K562 (cell line): ENCODE data around the gene DCLK1. TPM values are rescaled to one million over a fixed set of nuclear protein-coding genes. Genes with fewer than 3 reads are reported as not detected.

Source experiments
- ATAC-seq: fragments of 200-7000 bp; cut with Tn5 transposase; 3 replicates; pipeline ENCODE4 v1.9.1; 2020; ENCODE audit warnings: moderate library complexity
- BruUV-seq: library from RNA; stranded (reverse); fragments of 400-500 nt; replicated peaks from 2 replicates; lab custom pipeline; 2021; lab: Mats Ljungman, UMichigan
- CTCF ChIA-PET: fragments of 300-600 bp; formaldehyde crosslinking; extraction: SDS; loops from one replicate; lab custom pipeline; 2021; ENCODE audit warnings: low intra/inter-chr PET ratio; lab: Yijun Ruan, JAX
- POLR2A ChIA-PET: fragments of 300-600, 350-650 bp; sonication (Branson Sonifier 250); formaldehyde crosslinking; extraction: SDS; loops from one replicate; lab custom pipeline; 2021; ENCODE audit warnings: antibody characterized with exemption, inconsistent platforms; lab: Yijun Ruan, JAX
- DNase-seq, 4 experiments: peaks; one replicate each; pipeline versions ENCODE4 v3.0.0 to v3.0.0-alpha.2; 2011 to 2018; ENCODE audit warnings: low spot score in 3 of 4, mixed read lengths in 3 of 4; ENCODE audit errors: extremely low read depth in 1 of 4
- FAIRE-seq: peaks from 2 replicates; lab custom pipeline; 2011; peaks lifted over from hg19 to GRCh38; lab: Jason Lieb, UNC
- H2AFZ ChIP-seq: 2 replicates; pipeline ENCODE4 v1.6.0; 2011; ENCODE audit warnings: low read depth, low read length, control low read depth, inconsistent platforms
- H3K27ac ChIP-seq: fragments of 200-600 bp; 3 replicates; pipeline ENCODE4 v1.8.0; 2011; ENCODE audit warnings: low read depth, mild to moderate bottlenecking, control low read depth, inconsistent platforms, low read length, moderate library complexity, mixed read lengths; ENCODE audit errors: extremely low read depth
- H3K27me3 ChIP-seq, 2 experiments: fragments of 300-600 bp in 1 of 2; 2 replicates in 1 of 2; 3 replicates in 1 of 2; pipeline versions ENCODE4 v1.6.0 to v1.8.0; 2011; ENCODE audit warnings: inconsistent platforms in 2 of 2, low read length in 2 of 2, mild to moderate bottlenecking in 1 of 2, mixed read lengths in 1 of 2, moderate library complexity in 1 of 2; ENCODE audit not compliant: control insufficient read depth in 2 of 2, insufficient read depth in 2 of 2
- H3K36me3 ChIP-seq: fragments of 300-600 bp; 3 replicates; pipeline ENCODE4 v1.8.0; 2011; ENCODE audit warnings: mild to moderate bottlenecking, low read length, inconsistent platforms; ENCODE audit not compliant: control insufficient read depth, insufficient read depth
- H3K4me1 ChIP-seq, 2 experiments: fragments of 200-600 bp in 1 of 2; replicated peaks in 1 of 2; 2 replicates in 1 of 2; 3 replicates in 1 of 2; pipeline versions ENCODE4 v1.5.1 to v1.8.0; 2011; ENCODE audit warnings: inconsistent platforms in 2 of 2, low read length in 2 of 2, mild to moderate bottlenecking in 1 of 2, mixed read lengths in 1 of 2, moderate library complexity in 1 of 2; ENCODE audit not compliant: control insufficient read depth in 2 of 2, insufficient read depth in 2 of 2
- H3K4me2 ChIP-seq: 2 replicates; pipeline ENCODE4 v1.6.1; 2011; ENCODE audit warnings: low read length, control low read depth, inconsistent platforms, mixed read lengths; ENCODE audit not compliant: insufficient read depth
- H3K4me3 ChIP-seq: fragments of 200-600 bp; sonication (generic), shearing (Covaris generic); 2 replicates; pipeline ENCODE4 v1.5.1; 2016; ENCODE audit warnings: control low read depth, inconsistent platforms
- H3K79me2 ChIP-seq: fragments of 200-600 bp; 3 replicates; pipeline ENCODE4 v1.8.0; 2011; ENCODE audit warnings: low read length, inconsistent platforms; ENCODE audit not compliant: control insufficient read depth, insufficient read depth
- H3K9ac ChIP-seq, 2 experiments: 2 replicates each; pipeline versions ENCODE4 v1.6.0 to v1.6.1; 2011; ENCODE audit warnings: low read depth in 2 of 2, low read length in 2 of 2, control low read depth in 1 of 2, inconsistent platforms in 1 of 2, mild to moderate bottlenecking in 1 of 2, mixed read lengths in 1 of 2; ENCODE audit not compliant: insufficient read depth in 1 of 2
- H3K9me1 ChIP-seq: one replicate; pipeline ENCODE4 v1.6.0; 2011; ENCODE audit warnings: inconsistent platforms, mild to moderate bottlenecking, low read length, moderate library complexity; ENCODE audit not compliant: control insufficient read depth, insufficient read depth
- H3K9me3 ChIP-seq: replicated peaks from 2 replicates; pipeline ENCODE4 v1.5.1; 2011; ENCODE audit warnings: low read depth, low read length, inconsistent platforms; ENCODE audit not compliant: control insufficient read depth, insufficient read depth
- H4K20me1 ChIP-seq: replicated peaks from 2 replicates; pipeline ENCODE4 v1.6.1; 2011; ENCODE audit warnings: low read length, inconsistent platforms, mixed read lengths; ENCODE audit not compliant: control insufficient read depth, insufficient read depth
- CLOCK ChIP-seq: fragments of 250-450 bp; sonication (Bioruptor Pico); IDR thresholded peaks from 2 replicates; pipeline ENCODE4 v1.4.0; 2020; ENCODE audit warnings: mild to moderate bottlenecking, moderate library complexity, borderline replicate concordance
- GATAD2B ChIP-seq: fragments of 450-650 bp; IDR thresholded peaks from 2 replicates; pipeline ENCODE4 v1.6.1; 2017; ENCODE audit warnings: mild to moderate bottlenecking, borderline replicate concordance
- PHF20 ChIP-seq: fragments of 450-650 bp; IDR thresholded peaks from 2 replicates; pipeline ENCODE4 v1.6.1; 2018; ENCODE audit not compliant: partially characterized antibody
- RB1 ChIP-seq: fragments of 450-650 bp; IDR thresholded peaks from 2 replicates; pipeline ENCODE4 v1.6.1; 2017; ENCODE audit warnings: low read depth, mild to moderate bottlenecking
- RERE ChIP-seq: sonication (generic); formaldehyde crosslinking; IDR thresholded peaks from 2 replicates; pipeline ENCODE4 v1.8.0; 2023; ENCODE audit warnings: missing genetic modification reagents, mild to moderate bottlenecking, borderline replicate concordance
- RFX1 ChIP-seq: fragments of 450-650 bp; IDR thresholded peaks from 2 replicates; pipeline ENCODE4 v1.6.1; 2016; ENCODE audit warnings: mild to moderate bottlenecking, moderate library complexity
- SIN3A ChIP-seq, 2 experiments: fragments of 150-350 bp in 1 of 2; IDR thresholded peaks; 2 replicates each; pipeline ENCODE4 v1.6.1; 2011 to 2016; ENCODE audit warnings: borderline replicate concordance in 2 of 2, low read depth in 2 of 2, low read length in 2 of 2, mild to moderate bottlenecking in 2 of 2, moderate library complexity in 2 of 2; ENCODE audit not compliant: control insufficient read depth in 1 of 2
- WHSC1 ChIP-seq: IDR thresholded peaks from one replicate; pipeline ENCODE4 v1.6.1; 2012; ENCODE audit warnings: low read length, control low read depth, inconsistent platforms
- ZNF239 ChIP-seq: fragments of 250-450 bp; sonication (Bioruptor Pico); IDR thresholded peaks from 2 replicates; pipeline ENCODE4 v1.4.0; 2020; ENCODE audit warnings: mild to moderate bottlenecking
- WGBS: fragments of 100-300 bp; shearing (Covaris generic); methylation state at CpG from one replicate; pipeline ENCODE4 v1.1.6; 2016; ENCODE audit warnings: low coverage, mixed read lengths; ENCODE audit not compliant: insufficient coverage; ENCODE audit errors: missing lambda C conversion rate; 5-methylcytosine and 5-hydroxymethylcytosine counted together
- in situ Hi-C: fragments of 300-500 bp; cut with MboI; formaldehyde crosslinking; loops from 4 replicates; pipeline ENCODE4 v1.15.0; 2018; ENCODE audit warnings: inconsistent platforms, mixed read lengths
- intact Hi-C: fragments of 100-400 bp; cut with micrococcal nuclease; formaldehyde crosslinking; loops from 2 replicates; pipeline ENCODE4 v1.14.2; 2022
- polyA plus RNA-seq, 8 experiments: library from polyadenylated mRNA; depleted of rRNA in 4 of 8; stranded (reverse) in 5 of 8; unstranded in 3 of 8; fragments of >200 nt; fragmentation: Nextera tagmentation in 2 of 8; fragmentation: Illumina TruSeq in 1 of 8; extraction: Ambion mirVana in 2 of 8; extraction: Trizol in 1 of 8; gene quantifications; 2 replicates each; pipeline versions ENCODE4 v1.2.1 to v1.2.3, GENCODE V29; 2011 to 2014; ENCODE audit warnings: inconsistent platforms in 1 of 8, missing spikeins in 1 of 8
- total RNA-seq, 7 experiments: library from RNA; depleted of rRNA in 6 of 7; stranded (reverse); fragments of >200 nt in 6 of 7; fragmentation: Illumina TruSeq in 2 of 7; extraction: Trizol in 2 of 7; gene quantifications; 2 replicates each; pipeline versions ENCODE4 v1.2.1 to v1.2.3, GENCODE V29; 2011 to 2021; ENCODE audit warnings: low replicate concordance in 1 of 7
- TF ChIP-seq, protein P1 (sequence below): fragments of 250-450 bp; sonication (Bioruptor Pico); IDR thresholded peaks from 2 replicates; pipeline ENCODE4 v1.9.0; 2021; ENCODE audit warnings: mild to moderate bottlenecking, inconsistent platforms
- TF ChIP-seq, protein P2 (sequence below): fragments of 250-450 bp; sonication (Bioruptor Pico); IDR thresholded peaks from 2 replicates; pipeline ENCODE4 v1.8.0; 2022; ENCODE audit warnings: inconsistent platforms, mild to moderate bottlenecking, moderate library complexity, borderline replicate concordance

DCLK1 gene
- total and polyA plus RNA-seq, 9 of the 15 experiments (the other 6 are each of a cell fraction or from before 2014, with no cell fraction given): 0.07 TPM; not detected in 8

- Histone ChIP-seq H3K9ac (no peak overlapping the region), H3K4me3 (no peak overlapping the region), H4K20me1 (no peaks in the 10 kb centered on the region), H3K4me1 (no peaks in the 10 kb centered on the region), H3K4me2 (no peak overlapping the region), H2AFZ (no peak overlapping the region), H3K27ac (no peak overlapping the region), H3K9me1 (no peaks in the 10 kb centered on the region), H3K27me3 (no peaks in the 10 kb centered on the region), H3K79me2 (no peaks in the 10 kb centered on the region), H3K36me3 (no peaks in the 10 kb centered on the region), H3K9me3 (no peaks in the 10 kb centered on the region)
- intact Hi-C loops (no loop called here), in situ Hi-C loops (no loop called here)
- ChIA-PET CTCF (no interaction called here), POLR2A (no interaction called here)
- ATAC-seq: no peak
- no peak for DNase-seq
- WGBS: 7% methylated on average over 5 of the region's 6 CpGs
- BruUV-seq: no TSS peak
- no peak for FAIRE-seq
- no peak for TF ChIP-seq ZNF239
- TF ChIP-seq PHF20: no peak
- TF ChIP-seq, protein P1, sequence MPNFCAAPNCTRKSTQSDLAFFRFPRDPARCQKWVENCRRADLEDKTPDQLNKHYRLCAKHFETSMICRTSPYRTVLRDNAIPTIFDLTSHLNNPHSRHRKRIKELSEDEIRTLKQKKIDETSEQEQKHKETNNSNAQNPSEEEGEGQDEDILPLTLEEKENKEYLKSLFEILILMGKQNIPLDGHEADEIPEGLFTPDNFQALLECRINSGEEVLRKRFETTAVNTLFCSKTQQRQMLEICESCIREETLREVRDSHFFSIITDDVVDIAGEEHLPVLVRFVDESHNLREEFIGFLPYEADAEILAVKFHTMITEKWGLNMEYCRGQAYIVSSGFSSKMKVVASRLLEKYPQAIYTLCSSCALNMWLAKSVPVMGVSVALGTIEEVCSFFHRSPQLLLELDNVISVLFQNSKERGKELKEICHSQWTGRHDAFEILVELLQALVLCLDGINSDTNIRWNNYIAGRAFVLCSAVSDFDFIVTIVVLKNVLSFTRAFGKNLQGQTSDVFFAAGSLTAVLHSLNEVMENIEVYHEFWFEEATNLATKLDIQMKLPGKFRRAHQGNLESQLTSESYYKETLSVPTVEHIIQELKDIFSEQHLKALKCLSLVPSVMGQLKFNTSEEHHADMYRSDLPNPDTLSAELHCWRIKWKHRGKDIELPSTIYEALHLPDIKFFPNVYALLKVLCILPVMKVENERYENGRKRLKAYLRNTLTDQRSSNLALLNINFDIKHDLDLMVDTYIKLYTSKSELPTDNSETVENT: no peak
- TF ChIP-seq RERE (CRISPR knock-in tag): no peak
- TF ChIP-seq WHSC1: no peak
- no peak for TF ChIP-seq CLOCK (CRISPR knock-in tag)
- no peak for TF ChIP-seq RFX1
- no peak for TF ChIP-seq GATAD2B
- no peak for TF ChIP-seq SIN3A (IDR thresholded peaks at IDR 0.05; ENCODE audit: borderline replicate concordance in 2 of 2, control insufficient read depth in 1 of 2, low read depth in 2 of 2, low read length in 2 of 2)
- TF ChIP-seq, protein P2, sequence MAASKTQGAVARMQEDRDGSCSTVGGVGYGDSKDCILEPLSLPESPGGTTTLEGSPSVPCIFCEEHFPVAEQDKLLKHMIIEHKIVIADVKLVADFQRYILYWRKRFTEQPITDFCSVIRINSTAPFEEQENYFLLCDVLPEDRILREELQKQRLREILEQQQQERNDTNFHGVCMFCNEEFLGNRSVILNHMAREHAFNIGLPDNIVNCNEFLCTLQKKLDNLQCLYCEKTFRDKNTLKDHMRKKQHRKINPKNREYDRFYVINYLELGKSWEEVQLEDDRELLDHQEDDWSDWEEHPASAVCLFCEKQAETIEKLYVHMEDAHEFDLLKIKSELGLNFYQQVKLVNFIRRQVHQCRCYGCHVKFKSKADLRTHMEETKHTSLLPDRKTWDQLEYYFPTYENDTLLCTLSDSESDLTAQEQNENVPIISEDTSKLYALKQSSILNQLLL (CRISPR knock-in tag): no peak
- no peak for TF ChIP-seq RB1
Measured at GRCh38 chr13:35808846-35809245, 322.3 kb downstream of the DCLK1 start.
